CD4-positive, alpha-beta T cell treated with Interleukin-6 at 100 ng/mL for 8 hours (primary cell): Measurements from ENCODE around the gene EMILIN2.
A peak's percentile ranks its signal among the peaks of the same experiment; 100 is the strongest.

Experiments used
- DNase-seq: peaks from one replicate; pipeline ENCODE4 v3.0.0-alpha.2; 2020; ENCODE audit warnings: mixed read lengths, low spot score

EMILIN2 gene

DNA sequence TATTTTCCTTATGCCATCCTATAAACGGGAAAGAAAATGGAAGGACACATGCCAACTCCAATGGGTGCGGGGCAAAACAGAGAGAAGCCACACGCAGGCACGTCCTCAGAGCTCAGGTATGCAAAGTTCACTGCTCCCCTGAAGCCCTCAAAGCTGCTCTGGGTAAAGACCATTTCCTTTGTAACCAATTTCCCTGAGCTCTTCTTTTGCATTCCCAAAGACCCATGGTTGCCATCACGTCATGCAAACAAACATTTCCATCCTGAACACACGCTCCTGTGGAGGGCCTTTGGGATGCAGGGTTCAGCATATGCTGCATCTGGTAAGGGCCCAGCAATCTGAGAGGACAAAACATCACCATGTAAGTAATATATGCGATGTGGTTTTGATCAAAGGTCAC, 69.4 kb downstream of the EMILIN2 start:
- no peak for DNase-seq

GRCh38 chr18:2917259-2918047, 70.6 kb downstream of the EMILIN2 start:
- DNase-seq = no peak

GRCh38 chr18:2918761-2919550, 72.2 kb downstream of the EMILIN2 start:
- DNase-seq = no peak

GRCh38 chr18:2919600-2919999, 72.8 kb downstream of the EMILIN2 start:
- no peak for DNase-seq

DNA sequence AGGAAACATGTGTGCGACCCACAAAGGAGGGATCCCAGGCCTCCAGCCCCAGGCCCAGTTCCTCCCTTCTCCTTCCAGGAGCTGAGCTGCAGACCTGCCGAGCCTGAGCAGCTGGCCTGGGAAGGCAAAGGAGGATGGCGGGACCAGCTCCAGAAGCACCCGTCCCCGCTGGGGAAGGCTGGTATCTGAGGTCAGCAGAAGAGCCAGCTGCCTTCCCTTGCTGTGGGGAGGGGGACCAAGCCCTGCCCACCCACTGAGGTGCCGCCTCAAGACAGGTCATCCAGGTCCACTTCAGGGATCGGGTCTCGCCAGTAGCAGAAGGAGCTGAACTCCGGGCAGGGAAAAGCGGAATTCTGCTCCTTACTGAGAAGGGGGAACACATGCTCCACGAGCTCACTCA, 73.2 kb downstream of the EMILIN2 start:
- no peak for DNase-seq

GRCh38 chr18:2920546-2921343, 73.9 kb downstream of the EMILIN2 start:
- no peak for DNase-seq

DNA sequence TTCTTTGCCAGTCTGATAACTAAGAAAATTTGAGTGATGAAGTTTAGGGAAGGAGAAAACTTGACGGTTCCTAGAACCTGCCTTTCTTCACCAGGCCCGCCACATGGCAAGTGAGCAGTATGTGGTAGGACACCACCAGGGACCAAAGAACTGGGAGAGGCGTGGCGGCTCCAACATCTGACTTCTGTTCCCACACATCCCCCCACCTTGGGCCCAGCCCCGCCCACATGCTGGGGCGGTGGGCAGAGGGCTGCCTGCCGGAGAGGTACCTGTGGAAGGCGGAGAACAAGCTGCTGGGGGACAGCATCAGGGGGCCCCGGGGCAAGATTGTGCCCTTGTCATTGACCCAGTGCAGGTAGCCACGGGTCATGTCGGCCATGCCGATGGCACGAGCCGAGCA, 75.0 kb downstream of the EMILIN2 start:
- DNase-seq = no peak

GRCh38 chr18:2923464-2923863, 76.7 kb downstream of the EMILIN2 start:
- DNase-seq = no peak

GRCh38 chr18:2924920-2925319, 78.1 kb downstream of the EMILIN2 start:
- DNase-seq = no peak

DNA sequence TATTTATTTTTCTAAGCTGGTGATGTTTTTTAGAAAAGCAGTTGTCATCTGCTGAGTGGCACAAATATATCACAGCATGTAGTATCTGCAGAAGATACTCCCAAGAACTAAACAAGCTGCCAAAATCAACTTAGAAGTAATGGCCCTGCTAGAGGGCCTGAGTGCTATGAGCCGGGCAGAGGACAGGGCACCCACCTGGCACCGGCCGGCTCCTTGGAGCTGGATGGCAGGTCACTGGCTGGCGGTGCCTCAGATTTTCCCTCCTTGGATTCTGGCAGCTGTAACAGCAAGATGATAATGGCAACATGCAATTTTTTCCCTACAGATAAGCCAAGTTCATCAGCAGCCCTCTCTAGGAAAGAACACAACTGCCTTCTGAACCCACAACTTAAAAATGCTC, 79.7 kb downstream of the EMILIN2 start:
- no peak for DNase-seq

DNA sequence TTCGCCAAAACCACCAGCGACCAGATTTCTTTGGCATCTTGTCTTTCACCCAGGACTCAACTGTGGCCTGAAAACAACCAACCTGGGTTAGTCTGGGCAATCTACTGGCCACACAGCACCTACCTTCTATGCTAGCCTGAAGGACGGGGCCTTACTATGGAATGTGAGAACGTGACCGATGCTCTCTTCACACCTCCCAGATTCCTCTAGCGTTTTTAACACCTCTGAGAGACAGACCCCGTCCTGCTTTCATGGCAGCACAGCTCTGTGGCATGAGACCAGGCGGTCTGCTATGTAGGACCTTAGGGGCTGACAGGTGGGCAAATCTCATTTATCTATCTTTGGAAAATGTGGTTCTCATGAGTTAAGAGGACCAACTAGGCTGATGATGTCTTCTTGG, 80.9 kb downstream of the EMILIN2 start:
- DNase-seq = no peak

GRCh38 chr18:2932247-2933181, 85.7 kb downstream of the EMILIN2 start:
- DNase-seq = peak; percentile 71

DNA sequence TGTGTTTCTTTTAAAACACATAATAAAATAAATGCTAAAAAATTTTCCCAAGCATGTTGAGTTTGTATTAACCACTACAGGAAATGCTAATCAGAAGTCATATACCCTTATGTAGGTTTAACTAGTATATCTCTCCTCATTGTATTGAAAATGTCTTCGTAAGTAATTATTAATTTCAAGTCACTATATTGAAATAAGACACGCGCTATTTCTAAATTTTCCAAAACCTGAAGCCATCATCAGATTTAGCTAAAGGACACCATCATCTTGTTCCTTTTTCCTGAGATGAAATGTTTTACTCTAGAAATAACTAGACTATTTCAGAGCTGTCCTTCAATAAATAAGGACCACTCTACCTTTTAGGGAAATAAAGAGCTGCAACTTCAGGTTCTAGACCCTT, 87.2 kb downstream of the EMILIN2 start:
- no peak for DNase-seq

DNA sequence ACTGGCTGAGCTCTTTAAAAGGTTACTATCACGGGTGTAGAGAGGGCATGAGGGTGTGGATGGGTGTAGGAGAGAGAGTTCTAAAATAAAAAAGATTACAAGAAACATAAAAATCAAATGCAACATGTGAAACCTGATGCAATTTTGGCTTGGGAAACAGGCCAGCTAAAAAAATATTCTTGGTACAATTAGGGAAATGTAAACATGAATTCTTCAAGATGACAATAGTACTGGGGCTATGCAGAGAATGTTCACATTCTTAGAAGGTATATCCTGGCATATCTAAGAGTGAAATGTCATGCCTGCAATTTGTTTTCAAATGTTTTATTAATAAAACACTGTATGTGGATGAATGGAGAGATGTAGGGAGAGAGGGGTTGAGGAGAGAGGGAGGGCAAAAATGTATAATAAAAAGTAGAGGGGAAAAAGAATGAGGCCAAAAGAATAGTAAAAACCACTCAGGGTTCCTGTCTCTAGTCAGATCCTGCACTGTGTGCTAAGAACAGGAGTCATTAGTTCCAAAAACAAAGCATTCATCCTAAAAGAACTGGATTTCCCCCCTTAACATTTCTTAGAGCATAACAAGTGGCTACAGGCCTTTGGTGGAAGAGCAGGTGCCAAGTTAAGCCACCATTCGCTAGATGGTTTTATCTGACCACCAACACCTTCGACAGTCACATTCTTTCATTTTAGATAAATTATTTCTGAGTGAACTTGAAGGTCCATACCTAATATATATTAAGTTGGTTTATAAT, 88.8 kb downstream of the EMILIN2 start:
- DNase-seq = no peak

- DNase-seq = no peak
These were observed 92.5 kb downstream of the EMILIN2 start for GRCh38 chr18:2939317-2939716.

- no peak for DNase-seq
These were observed 101.2 kb downstream of the EMILIN2 start for GRCh38 chr18:2948038-2948437.

DNA sequence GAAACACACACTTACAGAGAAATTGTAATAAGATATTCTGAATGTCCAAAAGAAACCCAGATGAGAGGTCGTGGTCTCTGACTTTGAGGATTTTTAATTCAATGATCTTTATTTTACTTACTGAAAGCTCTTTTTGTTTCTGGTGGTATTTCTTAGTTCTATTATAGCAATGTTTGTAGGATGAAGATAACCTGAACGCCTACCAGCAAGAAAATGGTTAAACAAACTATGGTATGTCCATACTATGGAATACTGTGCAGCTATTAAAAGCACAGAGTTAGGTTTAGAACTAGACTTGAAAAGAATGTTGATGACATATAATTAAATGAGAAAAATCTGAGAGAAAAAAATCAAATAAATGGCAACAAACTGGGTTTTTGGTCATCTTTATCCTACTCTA, 105.8 kb downstream of the EMILIN2 start:
- DNase-seq = no peak

- no peak for DNase-seq
These were observed 107.3 kb downstream of the EMILIN2 start for GRCh38 chr18:2953935-2954653.

DNA sequence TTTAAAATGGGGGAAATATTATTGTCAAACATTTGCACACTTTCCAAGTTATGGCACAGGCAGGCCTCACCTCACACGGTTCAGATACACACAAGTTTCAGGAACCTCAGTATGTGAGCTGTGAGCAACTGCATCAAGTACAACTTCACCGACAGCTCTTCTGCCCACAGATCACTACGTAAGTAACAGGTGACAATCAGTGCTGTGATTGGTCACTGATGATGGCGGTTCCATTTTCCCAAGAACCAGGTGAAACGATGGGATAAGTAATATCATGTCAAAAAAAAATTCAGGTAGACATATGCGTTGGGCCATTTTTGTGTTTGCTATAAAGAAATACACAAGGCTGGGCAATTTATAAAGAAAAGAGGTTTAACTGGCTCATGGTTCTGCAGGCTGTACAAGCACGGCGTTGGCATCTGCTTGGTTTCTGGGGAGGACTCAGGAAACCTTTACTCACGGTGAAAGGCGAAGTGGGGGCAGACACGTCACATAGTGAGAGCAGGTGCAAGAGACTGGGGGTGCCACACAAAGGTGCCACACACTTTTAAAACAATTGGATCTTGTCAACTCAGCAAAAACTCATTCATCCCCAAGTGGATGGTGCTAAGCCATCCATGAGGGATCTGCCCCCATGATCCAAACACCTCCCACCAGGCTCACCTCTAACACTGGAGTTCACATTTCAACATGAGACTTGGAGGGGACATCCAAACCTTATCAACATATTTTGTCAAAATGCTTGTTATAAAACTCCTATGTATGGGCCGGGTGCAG, 108.3 kb downstream of the EMILIN2 start:
- no peak for DNase-seq
